ENCODE measurements around the gene SCG3. TPM values are rescaled to one million over a fixed set of nuclear protein-coding genes. Genes with fewer than 3 reads are reported as not detected.
A peak's percentile ranks its signal among the peaks of the same experiment; 100 is the strongest.

Gene SCG3
- total RNA-seq, 1 experiment from 2014 or later, result not detected

GRCh38 chr15:51752888-51753287 is 71.6 kb downstream of the SCG3 start:
- DNase-seq, result no peak
- H3K4me3 Mint-ChIP-seq (ENCODE audit: unreplicated experiment), result peak overlapping the region; percentile 74
- ChIA-PET CTCF (no interaction called here), POLR2A (no interaction called here)
- TF ChIP-seq, protein P1, sequence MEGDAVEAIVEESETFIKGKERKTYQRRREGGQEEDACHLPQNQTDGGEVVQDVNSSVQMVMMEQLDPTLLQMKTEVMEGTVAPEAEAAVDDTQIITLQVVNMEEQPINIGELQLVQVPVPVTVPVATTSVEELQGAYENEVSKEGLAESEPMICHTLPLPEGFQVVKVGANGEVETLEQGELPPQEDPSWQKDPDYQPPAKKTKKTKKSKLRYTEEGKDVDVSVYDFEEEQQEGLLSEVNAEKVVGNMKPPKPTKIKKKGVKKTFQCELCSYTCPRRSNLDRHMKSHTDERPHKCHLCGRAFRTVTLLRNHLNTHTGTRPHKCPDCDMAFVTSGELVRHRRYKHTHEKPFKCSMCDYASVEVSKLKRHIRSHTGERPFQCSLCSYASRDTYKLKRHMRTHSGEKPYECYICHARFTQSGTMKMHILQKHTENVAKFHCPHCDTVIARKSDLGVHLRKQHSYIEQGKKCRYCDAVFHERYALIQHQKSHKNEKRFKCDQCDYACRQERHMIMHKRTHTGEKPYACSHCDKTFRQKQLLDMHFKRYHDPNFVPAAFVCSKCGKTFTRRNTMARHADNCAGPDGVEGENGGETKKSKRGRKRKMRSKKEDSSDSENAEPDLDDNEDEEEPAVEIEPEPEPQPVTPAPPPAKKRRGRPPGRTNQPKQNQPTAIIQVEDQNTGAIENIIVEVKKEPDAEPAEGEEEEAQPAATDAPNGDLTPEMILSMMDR (IDR thresholded peaks at IDR 0.05; ENCODE audit: insufficient read depth in 1 of 2, low read depth in 1 of 2, low read length in 1 of 2, severe bottlenecking in 1 of 2, unreplicated experiment in 1 of 2), result no peak
- no peaks in the 10 kb centered on the region for H3K36me3 Mint-ChIP-seq (ENCODE audit: insufficient read depth, unreplicated experiment)
- H3K27ac Mint-ChIP-seq (ENCODE audit: unreplicated experiment), result no peak overlapping the region
- intact Hi-C loops (cut with micrococcal nuclease; ENCODE audit: unreplicated experiment), result no loop called here
- Histone ChIP-seq H3K4me3 (ENCODE audit: low read depth, low read length) (no peak overlapping the region), H3K4me1 (no peaks in the 10 kb centered on the region), H3K27me3 (replicated peaks; ENCODE audit: control insufficient read depth, insufficient read depth, low read length) (no peaks in the 10 kb centered on the region; the same call in 1 of the 2 replicates), H3K9me3 (no peaks in the 10 kb centered on the region), H3K36me3 (ENCODE audit: control insufficient read depth, insufficient read depth, low read length) (no peaks in the 10 kb centered on the region)
- H3K27me3 Mint-ChIP-seq (ENCODE audit: insufficient read depth, unreplicated experiment), result peaks cover 32% of the 10 kb centered on the region
- peaks cover 7% of the 10 kb centered on the region for H3K4me1 Mint-ChIP-seq (ENCODE audit: low read depth, unreplicated experiment)
- no peaks in the 10 kb centered on the region for H3K9me3 Mint-ChIP-seq (ENCODE audit: unreplicated experiment)
- no TSS peak for BruUV-seq (replicated peaks)

DNA sequence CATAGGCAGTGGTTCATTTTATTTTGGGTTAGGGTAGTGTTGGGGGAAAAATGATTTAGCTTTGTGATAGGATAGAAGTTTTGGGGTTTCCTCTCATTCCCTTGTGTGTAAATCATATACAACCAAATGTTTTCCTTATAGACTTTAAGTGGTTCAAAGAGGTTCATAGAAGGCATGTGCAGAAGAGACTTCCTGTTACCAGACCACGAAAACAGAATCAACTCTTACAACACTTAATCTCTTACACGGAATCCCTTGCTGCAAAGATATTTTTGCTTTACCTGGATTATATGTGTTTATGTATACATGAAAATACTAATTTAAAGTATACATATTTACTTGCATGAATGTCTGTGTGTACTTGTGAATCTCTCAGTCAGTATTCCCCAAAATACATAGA is 73.0 kb downstream of the SCG3 start:
- Mint-ChIP-seq H3K9me3 (ENCODE audit: unreplicated experiment) (no peaks in the 10 kb centered on the region), H3K27me3 (ENCODE audit: insufficient read depth, unreplicated experiment) (peaks cover 42% of the 10 kb centered on the region), H3K36me3 (ENCODE audit: insufficient read depth, unreplicated experiment) (no peaks in the 10 kb centered on the region), H3K4me3 (ENCODE audit: unreplicated experiment) (no peak overlapping the region), H3K27ac (ENCODE audit: unreplicated experiment) (no peak overlapping the region), H3K4me1 (ENCODE audit: low read depth, unreplicated experiment) (peaks cover 7% of the 10 kb centered on the region)
- no peaks in the 10 kb centered on the region for H3K4me1 ChIP-seq
- no peaks in the 10 kb centered on the region; the same call in 1 of the 2 replicates for H3K27me3 ChIP-seq (replicated peaks; ENCODE audit: control insufficient read depth, insufficient read depth, low read length)
- DNase-seq, result no peak
- CTCF ChIA-PET, result no interaction called here
- no peak overlapping the region for H3K4me3 ChIP-seq (ENCODE audit: low read depth, low read length)
- POLR2A ChIA-PET, result no interaction called here
- no TSS peak for BruUV-seq (replicated peaks)
- no peaks in the 10 kb centered on the region for H3K9me3 ChIP-seq
- TF ChIP-seq, protein P1 (IDR thresholded peaks at IDR 0.05; ENCODE audit: insufficient read depth in 1 of 2, low read depth in 1 of 2, low read length in 1 of 2, severe bottlenecking in 1 of 2, unreplicated experiment in 1 of 2), result no peak
- intact Hi-C loops (cut with micrococcal nuclease; ENCODE audit: unreplicated experiment), result no loop called here
- no peaks in the 10 kb centered on the region for H3K36me3 ChIP-seq (ENCODE audit: control insufficient read depth, insufficient read depth, low read length)

GRCh38 chr15:51755790-51756189 is 74.5 kb downstream of the SCG3 start:
- intact Hi-C loops (cut with micrococcal nuclease; ENCODE audit: unreplicated experiment), result no loop called here
- peaks cover 7% of the 10 kb centered on the region for H3K4me1 Mint-ChIP-seq (ENCODE audit: low read depth, unreplicated experiment)
- H3K36me3 ChIP-seq (ENCODE audit: control insufficient read depth, insufficient read depth, low read length), result no peaks in the 10 kb centered on the region
- H3K4me1 ChIP-seq, result no peaks in the 10 kb centered on the region
- no peak overlapping the region for H3K4me3 ChIP-seq (ENCODE audit: low read depth, low read length)
- no peak overlapping the region for H3K27ac Mint-ChIP-seq (ENCODE audit: unreplicated experiment)
- H3K27me3 ChIP-seq (replicated peaks; ENCODE audit: control insufficient read depth, insufficient read depth, low read length), result no peaks in the 10 kb centered on the region; the same call in 1 of the 2 replicates
- H3K9me3 ChIP-seq, result no peaks in the 10 kb centered on the region
- H3K4me3 Mint-ChIP-seq (ENCODE audit: unreplicated experiment), result no peak overlapping the region
- CTCF ChIA-PET, result no interaction called here
- H3K36me3 Mint-ChIP-seq (ENCODE audit: insufficient read depth, unreplicated experiment), result no peaks in the 10 kb centered on the region
- no TSS peak for BruUV-seq (replicated peaks)
- H3K9me3 Mint-ChIP-seq (ENCODE audit: unreplicated experiment), result no peaks in the 10 kb centered on the region
- POLR2A ChIA-PET, result no interaction called here
- no peak for DNase-seq
- TF ChIP-seq, protein P1 (IDR thresholded peaks at IDR 0.05; ENCODE audit: insufficient read depth in 1 of 2, low read depth in 1 of 2, low read length in 1 of 2, severe bottlenecking in 1 of 2, unreplicated experiment in 1 of 2), result no peak
- peaks cover 42% of the 10 kb centered on the region for H3K27me3 Mint-ChIP-seq (ENCODE audit: insufficient read depth, unreplicated experiment)
